K562 (cell line): ENCODE data around the gene DNAAF6. TPM values are rescaled to one million over a fixed set of nuclear protein-coding genes. Genes with fewer than 3 reads are reported as not detected.

Source experiments
- ATAC-seq: fragments of 200-7000 bp; cut with Tn5 transposase; 3 replicates; pipeline ENCODE4 v1.9.1; 2020; ENCODE audit warnings: moderate library complexity
- BruUV-seq: library from RNA; stranded (reverse); fragments of 400-500 nt; replicated peaks from 2 replicates; lab custom pipeline; 2021; lab: Mats Ljungman, UMichigan
- CTCF ChIA-PET: fragments of 300-600 bp; formaldehyde crosslinking; extraction: SDS; loops from one replicate; lab custom pipeline; 2021; ENCODE audit warnings: low intra/inter-chr PET ratio; lab: Yijun Ruan, JAX
- POLR2A ChIA-PET: fragments of 300-600, 350-650 bp; sonication (Branson Sonifier 250); formaldehyde crosslinking; extraction: SDS; loops from one replicate; lab custom pipeline; 2021; ENCODE audit warnings: antibody characterized with exemption, inconsistent platforms; lab: Yijun Ruan, JAX
- DNase-seq, 4 experiments: peaks; one replicate each; pipeline versions ENCODE4 v3.0.0 to v3.0.0-alpha.2; 2011 to 2018; ENCODE audit warnings: low spot score in 3 of 4, mixed read lengths in 3 of 4; ENCODE audit errors: extremely low read depth in 1 of 4
- FAIRE-seq: peaks from 2 replicates; lab custom pipeline; 2011; peaks lifted over from hg19 to GRCh38; lab: Jason Lieb, UNC
- H2AFZ ChIP-seq: 2 replicates; pipeline ENCODE4 v1.6.0; 2011; ENCODE audit warnings: low read depth, low read length, control low read depth, inconsistent platforms
- H3K27ac ChIP-seq: fragments of 200-600 bp; 3 replicates; pipeline ENCODE4 v1.8.0; 2011; ENCODE audit warnings: low read depth, mild to moderate bottlenecking, control low read depth, inconsistent platforms, low read length, moderate library complexity, mixed read lengths; ENCODE audit errors: extremely low read depth
- H3K27me3 ChIP-seq, 2 experiments: fragments of 300-600 bp in 1 of 2; 2 replicates in 1 of 2; 3 replicates in 1 of 2; pipeline versions ENCODE4 v1.6.0 to v1.8.0; 2011; ENCODE audit warnings: inconsistent platforms in 2 of 2, low read length in 2 of 2, mild to moderate bottlenecking in 1 of 2, mixed read lengths in 1 of 2, moderate library complexity in 1 of 2; ENCODE audit not compliant: control insufficient read depth in 2 of 2, insufficient read depth in 2 of 2
- H3K36me3 ChIP-seq: fragments of 300-600 bp; 3 replicates; pipeline ENCODE4 v1.8.0; 2011; ENCODE audit warnings: mild to moderate bottlenecking, low read length, inconsistent platforms; ENCODE audit not compliant: control insufficient read depth, insufficient read depth
- H3K4me1 ChIP-seq, 2 experiments: fragments of 200-600 bp in 1 of 2; replicated peaks in 1 of 2; 2 replicates in 1 of 2; 3 replicates in 1 of 2; pipeline versions ENCODE4 v1.5.1 to v1.8.0; 2011; ENCODE audit warnings: inconsistent platforms in 2 of 2, low read length in 2 of 2, mild to moderate bottlenecking in 1 of 2, mixed read lengths in 1 of 2, moderate library complexity in 1 of 2; ENCODE audit not compliant: control insufficient read depth in 2 of 2, insufficient read depth in 2 of 2
- H3K4me2 ChIP-seq: 2 replicates; pipeline ENCODE4 v1.6.1; 2011; ENCODE audit warnings: low read length, control low read depth, inconsistent platforms, mixed read lengths; ENCODE audit not compliant: insufficient read depth
- H3K4me3 ChIP-seq: fragments of 200-600 bp; sonication (generic), shearing (Covaris generic); 2 replicates; pipeline ENCODE4 v1.5.1; 2016; ENCODE audit warnings: control low read depth, inconsistent platforms
- H3K79me2 ChIP-seq: fragments of 200-600 bp; 3 replicates; pipeline ENCODE4 v1.8.0; 2011; ENCODE audit warnings: low read length, inconsistent platforms; ENCODE audit not compliant: control insufficient read depth, insufficient read depth
- H3K9ac ChIP-seq, 2 experiments: 2 replicates each; pipeline versions ENCODE4 v1.6.0 to v1.6.1; 2011; ENCODE audit warnings: low read depth in 2 of 2, low read length in 2 of 2, control low read depth in 1 of 2, inconsistent platforms in 1 of 2, mild to moderate bottlenecking in 1 of 2, mixed read lengths in 1 of 2; ENCODE audit not compliant: insufficient read depth in 1 of 2
- H3K9me1 ChIP-seq: one replicate; pipeline ENCODE4 v1.6.0; 2011; ENCODE audit warnings: inconsistent platforms, mild to moderate bottlenecking, low read length, moderate library complexity; ENCODE audit not compliant: control insufficient read depth, insufficient read depth
- H3K9me3 ChIP-seq: replicated peaks from 2 replicates; pipeline ENCODE4 v1.5.1; 2011; ENCODE audit warnings: low read depth, low read length, inconsistent platforms; ENCODE audit not compliant: control insufficient read depth, insufficient read depth
- H4K20me1 ChIP-seq: replicated peaks from 2 replicates; pipeline ENCODE4 v1.6.1; 2011; ENCODE audit warnings: low read length, inconsistent platforms, mixed read lengths; ENCODE audit not compliant: control insufficient read depth, insufficient read depth
- BRD9 ChIP-seq: fragments of 450-650 bp; IDR thresholded peaks from 2 replicates; pipeline ENCODE4 v1.6.1; 2018; ENCODE audit warnings: low read depth; ENCODE audit not compliant: partially characterized antibody
- CBX1 ChIP-seq: sonication (generic); IDR thresholded peaks from 2 replicates; pipeline ENCODE4 v1.6.1; 2016; ENCODE audit warnings: antibody characterized with exemption, low read depth, mild to moderate bottlenecking
- CBX8 ChIP-seq: fragments of 200-600 bp; sonication (generic); IDR thresholded peaks from 2 replicates; pipeline ENCODE4 v1.6.1; 2012; ENCODE audit warnings: borderline replicate concordance, mixed run types, low read depth, mild to moderate bottlenecking, moderate library complexity, mixed read lengths, low read length, control low read depth, inconsistent platforms; ENCODE audit not compliant: poor library complexity, severe bottlenecking; ENCODE audit errors: extremely low read depth
- KDM2B ChIP-seq: fragments of 250-450 bp; sonication (Bioruptor Pico); IDR thresholded peaks from 2 replicates; pipeline ENCODE4 v1.8.0; 2021; ENCODE audit warnings: mild to moderate bottlenecking, moderate library complexity
- KDM5B ChIP-seq: fragments of 200-600 bp; sonication (generic); IDR thresholded peaks from 2 replicates; pipeline ENCODE4 v1.6.1; 2012; ENCODE audit warnings: low read depth, mild to moderate bottlenecking, moderate library complexity, low read length, control low read depth, inconsistent platforms; ENCODE audit not compliant: insufficient replicate concordance
- MEIS2 ChIP-seq: fragments of 450-650 bp; IDR thresholded peaks from 2 replicates; pipeline ENCODE4 v1.6.1; 2014; ENCODE audit warnings: mild to moderate bottlenecking; ENCODE audit not compliant: partially characterized antibody
- RBM14 ChIP-seq: fragments of 200-400 bp; formaldehyde crosslinking; IDR thresholded peaks from 2 replicates; pipeline ENCODE4 v1.6.1; 2018; ENCODE audit warnings: low read depth, mild to moderate bottlenecking, low read length, moderate library complexity, borderline replicate concordance; ENCODE audit not compliant: insufficient read depth
- WGBS: fragments of 100-300 bp; shearing (Covaris generic); methylation state at CpG from one replicate; pipeline ENCODE4 v1.1.6; 2016; ENCODE audit warnings: low coverage, mixed read lengths; ENCODE audit not compliant: insufficient coverage; ENCODE audit errors: missing lambda C conversion rate; 5-methylcytosine and 5-hydroxymethylcytosine counted together
- in situ Hi-C: fragments of 300-500 bp; cut with MboI; formaldehyde crosslinking; loops from 4 replicates; pipeline ENCODE4 v1.15.0; 2018; ENCODE audit warnings: inconsistent platforms, mixed read lengths
- intact Hi-C: fragments of 100-400 bp; cut with micrococcal nuclease; formaldehyde crosslinking; loops from 2 replicates; pipeline ENCODE4 v1.14.2; 2022
- polyA plus RNA-seq, 8 experiments: library from polyadenylated mRNA; depleted of rRNA in 4 of 8; stranded (reverse) in 5 of 8; unstranded in 3 of 8; fragments of >200 nt; fragmentation: Nextera tagmentation in 2 of 8; fragmentation: Illumina TruSeq in 1 of 8; extraction: Ambion mirVana in 2 of 8; extraction: Trizol in 1 of 8; gene quantifications; 2 replicates each; pipeline versions ENCODE4 v1.2.1 to v1.2.3, GENCODE V29; 2011 to 2014; ENCODE audit warnings: inconsistent platforms in 1 of 8, missing spikeins in 1 of 8
- total RNA-seq, 7 experiments: library from RNA; depleted of rRNA in 6 of 7; stranded (reverse); fragments of >200 nt in 6 of 7; fragmentation: Illumina TruSeq in 2 of 7; extraction: Trizol in 2 of 7; gene quantifications; 2 replicates each; pipeline versions ENCODE4 v1.2.1 to v1.2.3, GENCODE V29; 2011 to 2021; ENCODE audit warnings: low replicate concordance in 1 of 7

DNAAF6 gene
- total and polyA plus RNA-seq, 9 of the 15 experiments (the other 6 are each of a cell fraction or from before 2014, with no cell fraction given), result 0.04 to 0.17 (median 0.14) TPM; not detected in 4

- no peak for TF ChIP-seq CBX8
- no peak for TF ChIP-seq RBM14
- TF ChIP-seq CBX1, result no peak
Measured at GRCh38 chrX:107213477-107213876, 7.1 kb downstream of the DNAAF6 start (continued).

GRCh38 chrX:107226757-107227156 is 20.3 kb downstream of the DNAAF6 start:
- Histone ChIP-seq H3K27me3 (no peaks in the 10 kb centered on the region), H3K4me1 (peaks cover 0 to 5% of the 10 kb centered on the region in 2 experiments; a peak in 2 of 5 replicates), H3K9ac (no peak overlapping the region), H3K36me3 (no peaks in the 10 kb centered on the region), H3K4me3 (no peak overlapping the region), H2AFZ (no peak overlapping the region), H3K9me1 (no peaks in the 10 kb centered on the region), H3K4me2 (no peak overlapping the region), H4K20me1 (no peaks in the 10 kb centered on the region), H3K9me3 (no peaks in the 10 kb centered on the region), H3K27ac (no peak overlapping the region), H3K79me2 (no peaks in the 10 kb centered on the region)
- CTCF ChIA-PET, result no interaction called here
- in situ Hi-C loops (no loop called here), intact Hi-C loops (no loop called here)
- POLR2A ChIA-PET, result no interaction called here
- TF ChIP-seq KDM2B (CRISPR knock-in tag), result no peak
- no peak for TF ChIP-seq KDM5B
- TF ChIP-seq MEIS2, result peak; percentile 48
- TF ChIP-seq BRD9, result no peak
- FAIRE-seq, result no peak
- DNase-seq, result no peak
- no peak for ATAC-seq
- 75% methylated on average over 1 of the region's 1 CpG for WGBS
- BruUV-seq, result no TSS peak
